ENCODE results near the gene COQ10A.

The COQ10A gene

GRCh38 chr12:56266693-56267442, at the start of gene COQ10A:
TSS of gene COQ10A (plus strand) at chr12:56266942. CDS start at chr12:56267119, 177 bp downstream.
- in situ Hi-C loops (cut with MboI; ENCODE audit: low sequenced_read_pairs) = no loop called here

GRCh38 chr12:56219840-56220239, 46.9 kb upstream of the COQ10A start:
- in situ Hi-C loops (cut with MboI; ENCODE audit: low sequenced_read_pairs) = no loop called here

DNA sequence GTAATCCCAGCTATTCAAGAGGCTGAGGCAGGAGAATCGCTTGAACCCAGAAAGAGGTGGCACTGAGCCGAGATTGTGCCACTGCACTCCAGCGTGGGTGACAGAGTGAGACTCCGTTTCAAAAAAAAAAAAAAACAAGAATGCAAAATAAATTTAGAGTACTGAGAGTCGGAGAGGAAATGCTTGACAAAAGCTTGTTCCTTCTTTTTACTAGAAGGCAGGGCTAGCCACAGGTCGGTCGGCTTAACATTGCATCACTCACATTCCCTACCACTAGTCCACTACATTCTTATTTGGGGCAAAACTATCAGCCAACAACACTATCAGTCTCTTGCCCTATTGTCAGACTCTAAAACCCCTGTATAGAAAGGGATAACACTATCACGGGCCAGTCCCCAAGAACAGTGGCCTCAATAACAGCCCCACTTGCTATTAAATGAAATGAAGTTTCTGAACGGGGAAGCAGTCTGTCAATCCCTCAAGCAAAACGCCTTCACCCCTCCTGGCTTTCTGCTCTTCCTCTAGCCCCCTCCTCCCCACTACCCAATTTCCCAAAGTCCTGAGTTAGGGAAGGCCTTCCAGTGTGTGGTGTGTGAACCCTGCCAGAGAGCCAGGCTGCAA, 46.0 kb upstream of the COQ10A start:
- in situ Hi-C loops (cut with MboI; ENCODE audit: low sequenced_read_pairs) = no loop called here

- in situ Hi-C loops (cut with MboI; ENCODE audit: low sequenced_read_pairs) = no loop called here
These were observed 45.4 kb upstream of the COQ10A start for GRCh38 chr12:56221232-56221756.

DNA sequence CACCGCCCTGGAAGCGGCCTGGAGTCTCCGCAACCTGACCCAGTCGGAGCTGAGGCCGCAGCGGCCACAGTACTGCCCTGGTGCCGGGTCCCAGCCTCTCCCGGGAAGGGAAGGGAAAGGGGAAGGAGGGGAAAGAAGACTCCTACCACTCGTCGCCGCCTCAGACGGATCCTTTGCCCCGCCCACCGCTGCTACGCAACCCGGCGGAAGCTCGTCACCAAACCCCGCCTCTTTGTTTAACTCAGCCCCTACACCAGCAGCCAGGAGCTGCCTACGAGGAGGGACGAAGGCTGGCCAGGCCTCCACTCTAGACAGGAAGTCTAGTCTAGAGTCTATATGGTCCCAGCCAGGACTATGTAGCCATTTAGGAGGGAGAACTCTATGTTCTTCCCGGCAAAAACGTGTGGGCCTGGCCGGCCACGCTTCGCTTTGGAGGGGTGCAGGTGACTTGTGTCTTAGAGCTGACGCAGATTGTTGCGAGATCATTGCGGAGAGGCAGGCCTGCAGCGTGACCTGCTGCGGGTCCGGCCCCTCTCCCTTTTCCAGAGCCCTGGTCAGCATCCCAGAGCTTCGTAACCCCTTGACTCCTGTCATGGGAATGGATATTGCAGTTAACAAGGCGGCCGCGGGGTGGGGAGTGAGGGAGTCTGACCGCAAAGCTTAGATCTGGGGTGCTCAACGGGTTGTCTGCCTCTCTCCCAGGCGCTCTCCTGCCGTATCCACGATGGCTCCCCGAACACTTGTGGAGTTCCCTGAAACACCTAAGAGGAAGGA, 44.8 kb upstream of the COQ10A start, which contains the start of gene RNF41:
Gene RNF41 (minus strand): TSS at position 166 of the 774 bp plus-strand sequence. CDS start 7,875 bp downstream, outside the sequence.
- in situ Hi-C loops (cut with MboI; ENCODE audit: low sequenced_read_pairs) = no loop called here

DNA sequence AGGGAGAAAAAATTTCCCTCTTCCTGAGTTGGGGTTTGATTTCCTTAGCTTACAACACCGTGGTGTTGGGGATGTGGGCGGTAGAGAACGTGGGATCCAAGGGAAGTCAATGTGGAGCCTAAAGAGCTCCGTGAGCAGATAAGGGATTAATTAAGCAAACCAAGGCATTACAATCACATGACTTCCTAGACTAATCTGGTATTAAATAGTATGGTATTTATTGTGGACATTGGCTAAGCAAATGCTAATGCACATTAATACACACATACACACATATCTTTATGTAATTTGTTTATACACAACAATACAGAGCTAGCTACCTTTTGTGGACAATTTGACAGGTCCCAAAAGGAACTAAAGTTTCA, 44.2 kb upstream of the COQ10A start:
- in situ Hi-C loops (cut with MboI; ENCODE audit: low sequenced_read_pairs) = no loop called here

- in situ Hi-C loops (cut with MboI; ENCODE audit: low sequenced_read_pairs) = no loop called here
These were observed 43.1 kb upstream of the COQ10A start for GRCh38 chr12:56223571-56224101.

GRCh38 chr12:56224102-56224701, 42.5 kb upstream of the COQ10A start, which contains the start of gene NABP2:
TSS of gene NABP2 (plus strand) at chr12:56224342. CDS start at chr12:56224857, 515 bp downstream.
- in situ Hi-C loops (cut with MboI; ENCODE audit: low sequenced_read_pairs) = no loop called here

DNA sequence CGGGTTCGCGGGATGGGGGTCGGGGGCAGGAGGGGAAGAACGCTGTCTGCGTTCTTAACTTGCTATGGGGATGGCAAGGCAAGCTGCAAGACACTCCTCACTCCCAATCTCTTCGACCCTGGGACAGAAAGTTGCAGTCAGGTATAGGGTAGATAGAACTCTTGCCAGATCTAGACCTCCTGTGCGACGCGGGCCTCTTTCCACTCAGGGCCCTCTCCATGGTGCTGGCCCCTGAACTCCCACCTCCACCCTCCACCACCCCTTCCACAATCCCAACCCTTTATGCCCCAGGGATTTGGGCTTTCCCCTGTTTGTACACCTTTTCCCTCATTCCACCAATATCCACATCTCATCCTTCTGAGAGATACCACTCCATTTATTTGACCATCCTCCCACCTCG, 41.8 kb upstream of the COQ10A start:
- in situ Hi-C loops (cut with MboI; ENCODE audit: low sequenced_read_pairs) = no loop called here

GRCh38 chr12:56229082-56229481, 37.7 kb upstream of the COQ10A start:
- in situ Hi-C loops (cut with MboI; ENCODE audit: low sequenced_read_pairs) = no loop called here

- in situ Hi-C loops (cut with MboI; ENCODE audit: low sequenced_read_pairs) = no loop called here
These were observed 36.8 kb upstream of the COQ10A start, which contains the start of gene SLC39A5 for GRCh38 chr12:56229916-56230431. TSS of gene SLC39A5 (plus strand) at chr12:56230051. CDS start at chr12:56231275, 1,224 bp downstream.

DNA sequence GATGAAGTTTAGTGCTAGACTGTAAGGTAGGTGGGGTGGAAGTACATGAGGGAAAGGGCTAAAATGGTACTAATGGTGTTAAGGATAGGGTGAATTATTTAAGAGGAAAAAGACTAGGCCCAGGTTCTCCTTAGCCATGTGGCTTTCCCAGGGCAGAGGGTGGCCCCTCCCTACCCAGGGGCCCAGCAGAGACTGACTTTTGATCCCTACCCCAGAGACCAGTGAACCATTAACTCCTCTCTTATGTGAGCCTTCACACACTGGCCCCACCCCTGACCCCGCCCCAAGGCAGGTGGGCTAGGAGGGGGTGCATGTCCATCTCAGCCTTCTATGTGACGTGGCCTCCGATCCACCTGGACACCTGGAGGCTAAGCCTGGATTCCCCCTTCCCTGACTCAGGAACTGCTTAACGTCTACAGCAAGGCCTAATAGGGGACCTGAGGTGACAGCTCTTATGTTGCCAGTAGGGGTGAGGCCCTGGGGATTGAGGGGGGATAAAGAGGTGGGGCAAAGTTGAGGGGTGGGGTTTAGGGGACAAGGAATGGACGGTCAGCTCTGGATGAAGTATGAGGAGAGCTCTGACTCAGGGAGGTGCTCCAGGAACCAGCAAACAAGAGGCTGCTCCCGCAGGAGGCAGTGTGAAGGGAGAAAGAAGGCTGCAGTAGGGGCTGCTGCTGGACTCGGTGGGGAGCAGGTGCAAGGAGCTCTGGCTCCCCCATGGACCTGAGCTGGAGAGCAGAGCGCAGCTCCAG, 36.1 kb upstream of the COQ10A start:
- in situ Hi-C loops (cut with MboI; ENCODE audit: low sequenced_read_pairs) = no loop called here

- in situ Hi-C loops (cut with MboI; ENCODE audit: low sequenced_read_pairs) = no loop called here
These were observed 35.6 kb upstream of the COQ10A start for GRCh38 chr12:56231184-56231582.

DNA sequence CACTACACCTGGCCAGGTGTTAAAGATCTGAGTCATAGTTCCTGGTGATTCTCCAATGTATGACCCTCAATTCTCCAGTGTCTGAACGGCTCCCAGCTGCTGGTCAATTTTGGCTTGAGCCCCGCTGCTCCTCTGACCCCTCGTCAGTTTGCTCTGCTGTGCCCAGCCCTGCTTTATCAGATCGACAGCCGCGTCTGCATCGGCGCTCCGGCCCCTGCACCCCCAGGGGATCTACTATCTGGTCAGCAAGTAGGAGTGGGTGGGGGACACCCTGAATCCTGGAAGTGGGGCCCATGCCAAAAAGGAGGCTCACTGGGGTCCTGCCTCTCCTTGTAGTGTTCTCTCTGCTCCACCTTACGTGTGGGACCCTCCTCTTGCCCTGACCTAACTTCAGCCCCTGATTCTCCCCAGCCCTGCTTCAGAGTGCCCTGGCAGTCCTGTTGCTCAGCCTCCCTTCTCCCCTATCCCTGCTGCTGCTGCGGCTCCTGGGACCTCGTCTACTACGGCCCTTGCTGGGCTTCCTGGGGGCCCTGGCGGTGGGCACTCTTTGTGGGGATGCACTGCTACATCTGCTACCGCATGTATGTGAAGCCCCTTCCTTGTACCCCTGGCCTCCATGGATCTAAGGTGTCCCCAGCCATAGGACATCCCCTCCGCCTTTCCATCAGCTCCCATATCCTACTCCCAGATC, 31.9 kb upstream of the COQ10A start:
- in situ Hi-C loops (cut with MboI; ENCODE audit: low sequenced_read_pairs) = no loop called here

- in situ Hi-C loops (cut with MboI; ENCODE audit: low sequenced_read_pairs) = no loop called here
These were observed 30.7 kb upstream of the COQ10A start for GRCh38 chr12:56236091-56236490.

DNA sequence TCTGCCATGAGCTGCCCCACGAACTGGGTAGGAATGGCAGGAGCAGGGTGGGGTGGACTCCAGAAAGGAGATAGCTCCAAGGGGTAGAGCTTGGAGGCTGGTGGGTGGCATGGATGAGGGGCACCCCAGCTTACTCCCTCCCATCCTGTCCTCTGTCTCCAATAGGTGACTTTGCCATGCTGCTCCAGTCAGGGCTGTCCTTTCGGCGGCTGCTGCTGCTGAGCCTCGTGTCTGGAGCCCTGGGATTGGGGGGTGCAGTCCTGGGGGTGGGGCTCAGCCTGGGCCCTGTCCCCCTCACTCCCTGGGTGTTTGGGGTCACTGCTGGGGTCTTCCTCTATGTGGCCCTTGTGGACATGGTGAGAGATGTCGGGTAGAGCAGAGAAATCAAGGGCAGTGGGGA, 29.8 kb upstream of the COQ10A start:
- in situ Hi-C loops (cut with MboI; ENCODE audit: low sequenced_read_pairs) = no loop called here

- in situ Hi-C loops (cut with MboI; ENCODE audit: low sequenced_read_pairs) = no loop called here
These were observed 29.2 kb upstream of the COQ10A start for GRCh38 chr12:56237552-56237951.

DNA sequence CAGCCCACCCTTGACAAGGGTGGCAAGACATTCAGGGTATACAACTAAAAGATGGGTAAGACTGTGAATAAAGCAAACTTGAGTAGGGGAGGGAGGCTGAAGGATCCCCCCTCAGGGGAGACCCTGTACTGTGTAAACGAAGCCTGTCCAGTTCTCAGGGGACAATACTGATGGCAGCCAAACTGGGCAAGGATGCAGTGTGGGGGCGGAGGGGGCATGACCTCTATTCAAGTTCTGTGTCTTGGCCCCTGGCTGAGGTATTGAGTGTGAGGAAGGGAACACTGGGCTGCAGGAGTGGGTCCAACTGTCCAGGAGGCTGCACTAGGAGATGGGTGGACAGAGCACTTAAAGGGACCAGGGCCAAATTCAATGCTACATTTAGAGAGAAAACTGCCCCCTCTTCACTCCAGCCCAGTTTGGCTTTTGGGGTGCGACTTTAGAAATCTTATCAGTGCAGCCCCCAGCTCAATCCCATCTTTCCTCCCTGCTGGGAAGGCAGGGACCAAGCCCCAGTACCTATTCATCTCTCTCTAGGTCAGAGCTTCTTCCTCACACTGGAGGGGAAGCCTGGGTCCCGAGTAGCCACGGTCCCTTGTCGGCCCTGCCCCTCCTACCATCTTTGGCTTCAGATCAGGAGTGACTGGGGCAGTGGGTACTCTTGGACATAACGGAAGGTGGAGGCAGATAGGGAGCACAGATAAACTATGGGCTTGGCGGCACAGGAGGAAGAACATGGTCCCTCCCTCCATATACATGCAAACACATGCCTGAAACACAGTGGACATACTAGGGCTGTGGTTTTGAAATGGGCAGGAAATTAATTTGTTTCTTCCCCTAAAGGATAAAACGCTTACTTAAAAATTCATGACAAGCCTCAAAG, 25.1 kb upstream of the COQ10A start:
- in situ Hi-C loops (cut with MboI; ENCODE audit: low sequenced_read_pairs) = no loop called here
